SK-N-SH (cell line): ENCODE data around the gene SLC25A29. TPM values are rescaled to one million over a fixed set of nuclear protein-coding genes. Genes with fewer than 3 reads are reported as not detected.

Experiments
- CTCF ChIA-PET: fragments of 300-600, 350-600 bp; formaldehyde crosslinking; extraction: SDS; loops from one replicate; lab custom pipeline; 2021; lab: Yijun Ruan, JAX
- POLR2A ChIA-PET: fragments of 350-600 bp; sonication (Branson Sonifier 250); formaldehyde crosslinking; extraction: SDS; loops from one replicate; lab custom pipeline; 2020; ENCODE audit warnings: antibody characterized with exemption, inconsistent platforms; lab: Yijun Ruan, JAX
- DNase-seq: peaks from one replicate; pipeline ENCODE4 v3.0.0; 2012
- H2AFZ ChIP-seq: fragments of 200-600 bp; sonication (generic); 2 replicates; pipeline ENCODE4 v1.8.1; 2016; ENCODE audit warnings: antibody characterized with exemption, mild to moderate bottlenecking, low read depth
- H3F3A ChIP-seq: fragments of 200-600 bp; sonication (generic); replicated peaks from 2 replicates; pipeline ENCODE3; 2016; ENCODE audit warnings: antibody characterized with exemption, mild to moderate bottlenecking; ENCODE audit not compliant: insufficient read depth
- H3K27ac ChIP-seq, 2 experiments: fragments of 200-500 bp in 1 of 2; fragments of 200-600 bp in 1 of 2; sonication (Bioruptor generic) in 1 of 2; sonication (generic), shearing (Covaris generic) in 1 of 2; 2 replicates each; pipeline versions ENCODE4 v1.5.1 to v1.6.1; 2014 to 2016; ENCODE audit warnings: low read depth in 2 of 2, inconsistent platforms in 1 of 2, low read length in 1 of 2, mild to moderate bottlenecking in 1 of 2, mixed read lengths in 1 of 2
- H3K27me3 ChIP-seq: fragments of 200-600 bp; sonication (generic), shearing (Covaris generic); 2 replicates; pipeline ENCODE4 v1.6.1; 2016; ENCODE audit warnings: mixed run types; ENCODE audit not compliant: insufficient read depth
- H3K36me3 ChIP-seq, 2 experiments: fragments of 200-500 bp in 1 of 2; fragments of 200-600 bp in 1 of 2; sonication (Bioruptor generic) in 1 of 2; sonication (generic) in 1 of 2; replicated peaks in 1 of 2; 2 replicates each; pipeline versions ENCODE3 to v1.5.1; 2014 to 2016; ENCODE audit warnings: low read length in 1 of 2, mild to moderate bottlenecking in 1 of 2; ENCODE audit not compliant: insufficient read depth in 2 of 2, control insufficient read depth in 1 of 2
- H3K4me1 ChIP-seq, 2 experiments: fragments of 200-500 bp in 1 of 2; fragments of 200-600 bp in 1 of 2; sonication (Bioruptor generic) in 1 of 2; sonication (generic), shearing (Covaris generic) in 1 of 2; 2 replicates each; pipeline versions ENCODE4 v1.5.1 to v1.6.1; 2014 to 2016; ENCODE audit warnings: low read depth in 1 of 2, low read length in 1 of 2, mixed run types in 1 of 2; ENCODE audit not compliant: insufficient read depth in 2 of 2, control insufficient read depth in 1 of 2
- H3K4me2 ChIP-seq: fragments of 200-600 bp; sonication (generic), shearing (Covaris generic); 2 replicates; pipeline ENCODE4 v1.6.1; 2017; ENCODE audit warnings: mixed run types
- H3K4me3 ChIP-seq, 2 experiments: fragments of 200-500 bp in 1 of 2; fragments of 200-600 bp in 1 of 2; sonication (Bioruptor generic) in 1 of 2; sonication (generic), shearing (Covaris generic) in 1 of 2; 2 replicates each; pipeline versions ENCODE4 v1.5.1 to v1.8.1; 2014 to 2016; ENCODE audit warnings: low read depth in 2 of 2, inconsistent platforms in 1 of 2, low read length in 1 of 2, mild to moderate bottlenecking in 1 of 2, mixed read lengths in 1 of 2, moderate library complexity in 1 of 2
- H3K79me2 ChIP-seq: fragments of 200-600 bp; sonication (generic); 2 replicates; pipeline ENCODE4 v1.8.1; 2017; ENCODE audit warnings: mild to moderate bottlenecking; ENCODE audit not compliant: insufficient read depth
- H3K9ac ChIP-seq: fragments of 200-600 bp; sonication (generic); 2 replicates; pipeline ENCODE4 v1.6.1; 2017; ENCODE audit warnings: mixed run types
- H3K9me2 ChIP-seq: fragments of 200-600 bp; sonication (generic); 2 replicates; pipeline ENCODE4 v1.6.1; 2017; ENCODE audit warnings: mixed run types
- H3K9me3 ChIP-seq: fragments of 200-600 bp; sonication (generic); 2 replicates; pipeline ENCODE4 v1.6.1; 2017; ENCODE audit warnings: mixed run types, mild to moderate bottlenecking, moderate library complexity
- H4K20me1 ChIP-seq: fragments of 200-600 bp; sonication (generic); 2 replicates; pipeline ENCODE4 v1.6.1; 2017; ENCODE audit warnings: mild to moderate bottlenecking, mixed run types; ENCODE audit not compliant: insufficient read depth
- CHD2 ChIP-seq: fragments of 150-350 bp; IDR thresholded peaks from 2 replicates; pipeline ENCODE4 v1.6.1; 2018; ENCODE audit warnings: low read length; ENCODE audit not compliant: partially characterized antibody
- ELF1 ChIP-seq: IDR thresholded peaks from 2 replicates; pipeline ENCODE4 v1.4.0; 2012
- FOSL2 ChIP-seq: IDR thresholded peaks from 2 replicates; pipeline ENCODE4 v1.4.0; 2012; ENCODE audit warnings: low read depth, mild to moderate bottlenecking, moderate library complexity, borderline replicate concordance
- FOXM1 ChIP-seq: IDR thresholded peaks from 2 replicates; pipeline ENCODE4 v1.4.0; 2012; ENCODE audit warnings: low read depth, mild to moderate bottlenecking
- MAX ChIP-seq: IDR thresholded peaks from 2 replicates; pipeline ENCODE4 v1.4.0; 2012; ENCODE audit warnings: low read depth
- MXI1 ChIP-seq: IDR thresholded peaks from 2 replicates; pipeline ENCODE4 v1.6.1; 2012; ENCODE audit warnings: mild to moderate bottlenecking, low read depth, low read length, improper control_type of control experiment
- NFIC ChIP-seq: IDR thresholded peaks from 2 replicates; pipeline ENCODE4 v1.4.0; 2012; ENCODE audit warnings: borderline replicate concordance
- NRF1 ChIP-seq: IDR thresholded peaks from 2 replicates; pipeline ENCODE4 v1.6.1; 2012; ENCODE audit warnings: low read depth, mild to moderate bottlenecking, low read length
- POLR2AphosphoS5 ChIP-seq: IDR thresholded peaks from 2 replicates; pipeline ENCODE4 v1.6.1; 2012; ENCODE audit warnings: low read depth, low read length
- RAD21 ChIP-seq: IDR thresholded peaks from 2 replicates; pipeline ENCODE4 v1.6.1; 2012; ENCODE audit warnings: mild to moderate bottlenecking, low read length
- RXRA ChIP-seq: IDR thresholded peaks from 2 replicates; pipeline ENCODE4 v1.4.0; 2012; ENCODE audit warnings: low read depth, mild to moderate bottlenecking, borderline replicate concordance
- SMC3 ChIP-seq: IDR thresholded peaks from 2 replicates; pipeline ENCODE4 v1.6.1; 2012; ENCODE audit warnings: low read depth, low read length, improper control_type of control experiment
- TAF1 ChIP-seq: IDR thresholded peaks from 2 replicates; pipeline ENCODE4 v1.6.1; 2012; ENCODE audit warnings: low read depth, mild to moderate bottlenecking, low read length, moderate library complexity, borderline replicate concordance
- TEAD4 ChIP-seq: IDR thresholded peaks from 2 replicates; pipeline ENCODE4 v1.4.0; 2012; ENCODE audit warnings: mild to moderate bottlenecking, borderline replicate concordance; ENCODE audit not compliant: insufficient read depth
- YY1 ChIP-seq: IDR thresholded peaks from 2 replicates; pipeline ENCODE4 v1.4.0; 2012; ENCODE audit warnings: low read depth, mild to moderate bottlenecking
- ZBTB33 ChIP-seq: IDR thresholded peaks from 2 replicates; pipeline ENCODE4 v1.4.0; 2012; ENCODE audit warnings: low read depth, borderline replicate concordance
- WGBS: methylation state at CpG from one replicate; pipeline ENCODE4 v1.1.6; 2017; ENCODE audit warnings: low lambda C conversion rate; 5-methylcytosine and 5-hydroxymethylcytosine counted together
- polyA plus RNA-seq, 3 experiments: library from polyadenylated mRNA; depleted of rRNA; stranded (reverse); fragments of >200 nt; gene quantifications; 2 replicates each; pipeline ENCODE4 v1.2.3, GENCODE V29; 2012
- TF ChIP-seq, protein P1 (sequence below): fragments of 200-600 bp; sonication (generic); IDR thresholded peaks from 2 replicates; pipeline ENCODE4 v1.6.1; 2017; ENCODE audit warnings: antibody characterized with exemption, mild to moderate bottlenecking, moderate library complexity
- TF ChIP-seq, protein P2 (sequence below): fragments of 150-350 bp; IDR thresholded peaks from 2 replicates; pipeline ENCODE4 v1.6.1; 2017; ENCODE audit warnings: antibody characterized with exemption, low read length, low read depth, borderline replicate concordance
- TF ChIP-seq, protein P3 (sequence below): IDR thresholded peaks from 2 replicates; pipeline ENCODE4; 2012

The SLC25A29 gene
- polyA plus RNA-seq, 1 of the 3 experiments (the other 2 are of a cell fraction): 66.9 TPM

DNA sequence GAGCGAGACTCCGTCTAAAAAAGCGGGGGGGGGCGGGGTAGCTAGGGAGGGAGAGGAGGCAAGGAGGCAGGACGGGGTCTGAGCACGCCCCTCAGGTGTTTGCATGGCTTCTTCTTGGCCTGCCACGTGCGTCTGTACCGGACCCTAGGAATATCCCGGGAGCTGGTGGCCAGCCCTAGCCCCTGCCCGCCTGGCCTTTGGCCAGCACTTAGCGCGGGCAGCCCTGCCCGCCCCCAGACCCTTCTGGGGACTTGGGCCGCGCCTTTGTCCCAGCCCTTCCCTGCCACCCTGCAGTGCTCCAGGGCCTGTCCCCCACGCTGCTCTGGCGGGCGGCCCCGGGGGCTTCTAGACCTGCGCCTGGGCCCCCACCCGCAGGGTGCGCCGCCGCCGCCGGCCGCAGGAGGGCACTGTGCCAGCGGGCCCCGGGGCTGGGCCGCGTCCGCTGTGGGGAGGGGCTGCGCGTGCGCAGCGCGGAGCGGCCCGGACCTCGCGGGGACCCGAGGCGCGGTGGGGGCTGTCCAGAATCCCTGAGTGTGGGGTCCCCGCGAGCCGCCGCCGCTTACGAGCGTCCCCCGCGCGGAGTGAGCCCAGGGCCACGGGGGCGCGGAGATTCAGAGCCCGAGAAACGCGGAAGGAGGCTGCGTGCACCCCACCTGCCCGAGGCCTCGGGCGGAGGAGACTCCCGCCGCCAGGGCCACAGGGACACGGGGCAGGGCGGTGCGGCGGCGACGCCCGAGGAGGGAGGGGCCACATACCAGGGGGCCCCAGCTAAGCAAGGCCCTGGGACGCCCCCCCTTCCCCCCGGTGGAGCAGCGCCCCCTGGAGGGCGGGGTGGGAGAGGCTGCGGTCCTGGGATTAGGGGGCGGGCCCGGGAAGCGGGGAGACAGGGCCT, 21.0 kb downstream of the SLC25A29 start:
- Histone ChIP-seq H3K36me3 (peaks cover 1 to 3% of the 10 kb centered on the region in 2 experiments), H4K20me1 (peaks cover 7% of the 10 kb centered on the region; the same call in 1 of the 2 replicates), H3K79me2 (peaks cover 15% of the 10 kb centered on the region; the same call in 1 of the 2 replicates), H3K27ac (peak overlapping the region in 1 of 2 experiments; percentile 86; a peak in 1 of 4 replicates), H3F3A (peaks cover 3% of the 10 kb centered on the region), H3K27me3 (no peaks in the 10 kb centered on the region), H3K4me3 (peak overlapping the region; percentile 63 to 67), H2AFZ (0 out of 2 replicates have a peak overlapping the region, but pooled peaks have one; percentile 81), H3K4me2 (peak overlapping the region; percentile 95), H3K9ac (peak overlapping the region; percentile 77), H3K9me3 (no peaks in the 10 kb centered on the region), H3K4me1 (peaks cover 0 to 27% of the 10 kb centered on the region in 2 experiments; a peak in 1 of 4 replicates), H3K9me2 (no peaks in the 10 kb centered on the region)
- DNase-seq: peak; percentile 99
- ChIA-PET CTCF (interaction anchor here (0.6 to 5.6 kb wide), 29 partner anchors 10 to 1344 kb away, joined by 3 to 58 read pairs (median 4); no protein-coding TSS in a partner anchor), POLR2A (no interaction called here)
- WGBS: 55% methylated on average over 6 of the region's 82 CpGs
- TF ChIP-seq, protein P1, sequence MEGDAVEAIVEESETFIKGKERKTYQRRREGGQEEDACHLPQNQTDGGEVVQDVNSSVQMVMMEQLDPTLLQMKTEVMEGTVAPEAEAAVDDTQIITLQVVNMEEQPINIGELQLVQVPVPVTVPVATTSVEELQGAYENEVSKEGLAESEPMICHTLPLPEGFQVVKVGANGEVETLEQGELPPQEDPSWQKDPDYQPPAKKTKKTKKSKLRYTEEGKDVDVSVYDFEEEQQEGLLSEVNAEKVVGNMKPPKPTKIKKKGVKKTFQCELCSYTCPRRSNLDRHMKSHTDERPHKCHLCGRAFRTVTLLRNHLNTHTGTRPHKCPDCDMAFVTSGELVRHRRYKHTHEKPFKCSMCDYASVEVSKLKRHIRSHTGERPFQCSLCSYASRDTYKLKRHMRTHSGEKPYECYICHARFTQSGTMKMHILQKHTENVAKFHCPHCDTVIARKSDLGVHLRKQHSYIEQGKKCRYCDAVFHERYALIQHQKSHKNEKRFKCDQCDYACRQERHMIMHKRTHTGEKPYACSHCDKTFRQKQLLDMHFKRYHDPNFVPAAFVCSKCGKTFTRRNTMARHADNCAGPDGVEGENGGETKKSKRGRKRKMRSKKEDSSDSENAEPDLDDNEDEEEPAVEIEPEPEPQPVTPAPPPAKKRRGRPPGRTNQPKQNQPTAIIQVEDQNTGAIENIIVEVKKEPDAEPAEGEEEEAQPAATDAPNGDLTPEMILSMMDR: peak; percentile 80
- TF ChIP-seq MXI1 (0 out of 2 replicates have a peak, but pooled peaks have one; percentile 1), MAX (peak; percentile 82), YY1 (no peak), NRF1 (peak; percentile 88), TAF1 (no peak), CHD2 (peak; percentile 6), FOSL2 (no peak), FOXM1 (peak; percentile 60; the same call in 1 of the 2 replicates), RAD21 (peak; percentile 34; the same call in 1 of the 2 replicates), RXRA (no peak), NFIC (peak; percentile 25; the same call in 1 of the 2 replicates), POLR2AphosphoS5 (peak; percentile 39; the same call in 1 of the 2 replicates), TEAD4 (peak; percentile 54; the same call in 1 of the 2 replicates), ELF1 (no peak), SMC3 (peak; percentile 30), ZBTB33 (no peak)
- TF ChIP-seq, protein P2, sequence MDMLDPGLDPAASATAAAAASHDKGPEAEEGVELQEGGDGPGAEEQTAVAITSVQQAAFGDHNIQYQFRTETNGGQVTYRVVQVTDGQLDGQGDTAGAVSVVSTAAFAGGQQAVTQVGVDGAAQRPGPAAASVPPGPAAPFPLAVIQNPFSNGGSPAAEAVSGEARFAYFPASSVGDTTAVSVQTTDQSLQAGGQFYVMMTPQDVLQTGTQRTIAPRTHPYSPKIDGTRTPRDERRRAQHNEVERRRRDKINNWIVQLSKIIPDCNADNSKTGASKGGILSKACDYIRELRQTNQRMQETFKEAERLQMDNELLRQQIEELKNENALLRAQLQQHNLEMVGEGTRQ: no peak
- TF ChIP-seq, protein P3, sequence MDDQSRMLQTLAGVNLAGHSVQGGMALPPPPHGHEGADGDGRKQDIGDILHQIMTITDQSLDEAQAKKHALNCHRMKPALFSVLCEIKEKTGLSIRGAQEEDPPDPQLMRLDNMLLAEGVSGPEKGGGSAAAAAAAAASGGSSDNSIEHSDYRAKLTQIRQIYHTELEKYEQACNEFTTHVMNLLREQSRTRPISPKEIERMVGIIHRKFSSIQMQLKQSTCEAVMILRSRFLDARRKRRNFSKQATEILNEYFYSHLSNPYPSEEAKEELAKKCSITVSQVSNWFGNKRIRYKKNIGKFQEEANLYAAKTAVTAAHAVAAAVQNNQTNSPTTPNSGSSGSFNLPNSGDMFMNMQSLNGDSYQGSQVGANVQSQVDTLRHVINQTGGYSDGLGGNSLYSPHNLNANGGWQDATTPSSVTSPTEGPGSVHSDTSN: no peak
